Activated T-cell treated with anti-CD3 and anti-CD28 coated beads, Interleukin-2, amount 50 U/mL, for 4 hours (primary cell): ENCODE measurements around the gene GPR31. TPM values are rescaled to one million over a fixed set of nuclear protein-coding genes. Genes with fewer than 3 reads are reported as not detected.
A peak's percentile ranks its signal among the peaks of the same experiment; 100 is the strongest.

Experiments used
- ATAC-seq, 2 donors: fragments of 200-7000 bp; cut with Tn5 transposase; one replicate each; pipeline ENCODE4 v1.10.0; 2021
- DNase-seq: peaks from one replicate; pipeline ENCODE4 v3.0.0-alpha.2; 2020
- H3K27me3 Mint-ChIP-seq: one replicate; pipeline ENCODE4 v1.8.0; 2021; ENCODE audit warnings: low read depth, mixed read lengths
- H3K36me3 Mint-ChIP-seq: one replicate; pipeline ENCODE4 v1.8.0; 2022; ENCODE audit warnings: mixed read lengths; ENCODE audit not compliant: insufficient read depth
- H3K4me1 Mint-ChIP-seq: one replicate; pipeline ENCODE4 v1.8.0; 2021; ENCODE audit warnings: low read depth, mixed read lengths
- H3K4me3 Mint-ChIP-seq: one replicate; pipeline ENCODE4 v1.8.0; 2021; ENCODE audit warnings: mild to moderate bottlenecking, moderate library complexity, mixed read lengths
- H3K9me3 Mint-ChIP-seq: one replicate; pipeline ENCODE4 v1.8.0; 2021; ENCODE audit warnings: mixed read lengths
- total RNA-seq, 3 donors: library from RNA; stranded (reverse); gene quantifications; one replicate each; pipeline ENCODE4 v1.2.1, GENCODE V29; 2021

Gene GPR31
- total RNA-seq, 3 donors from 2014 or later, result not detected

- no peaks in the 10 kb centered on the region for H3K27me3 Mint-ChIP-seq
- H3K4me3 Mint-ChIP-seq, result peak overlapping the region; percentile 83
- DNase-seq, result no peak
- no peaks in the 10 kb centered on the region for H3K9me3 Mint-ChIP-seq
- no peaks in the 10 kb centered on the region for H3K36me3 Mint-ChIP-seq
- ATAC-seq, result no peak
- peaks cover 69% of the 10 kb centered on the region for H3K4me1 Mint-ChIP-seq
Measured at GRCh38 chr6:167112421-167112820, 45.4 kb downstream of the GPR31 start.

GRCh38 chr6:167111597-167111996 is 46.2 kb downstream of the GPR31 start:
- Mint-ChIP-seq H3K27me3 (no peaks in the 10 kb centered on the region), H3K36me3 (no peaks in the 10 kb centered on the region), H3K9me3 (no peaks in the 10 kb centered on the region), H3K4me3 (peak overlapping the region; percentile 83), H3K4me1 (peaks cover 69% of the 10 kb centered on the region)
- ATAC-seq (no peak), DNase-seq (no peak)

GRCh38 chr6:167109651-167110050 is 48.1 kb downstream of the GPR31 start:
- DNase-seq, result no peak
- Mint-ChIP-seq H3K4me3 (no peak overlapping the region), H3K4me1 (peaks cover 54% of the 10 kb centered on the region), H3K27me3 (no peaks in the 10 kb centered on the region), H3K36me3 (no peaks in the 10 kb centered on the region), H3K9me3 (no peaks in the 10 kb centered on the region)
- no peak for ATAC-seq

GRCh38 chr6:167108278-167108677 is 49.5 kb downstream of the GPR31 start:
- H3K36me3 Mint-ChIP-seq, result no peaks in the 10 kb centered on the region

GRCh38 chr6:167107787-167108186 is 50.0 kb downstream of the GPR31 start:
- peaks cover 51% of the 10 kb centered on the region for H3K4me1 Mint-ChIP-seq
- ATAC-seq, result peak; percentile 33 to 46
- H3K36me3 Mint-ChIP-seq, result no peaks in the 10 kb centered on the region
- H3K9me3 Mint-ChIP-seq, result no peaks in the 10 kb centered on the region
- DNase-seq, result no peak
- no peaks in the 10 kb centered on the region for H3K27me3 Mint-ChIP-seq
- H3K4me3 Mint-ChIP-seq, result no peak overlapping the region

More at GRCh38 chr6:167108278-167108677, 49.5 kb downstream of the GPR31 start:
- DNase-seq, result no peak
- no peaks in the 10 kb centered on the region for H3K9me3 Mint-ChIP-seq
- peaks cover 51% of the 10 kb centered on the region for H3K4me1 Mint-ChIP-seq
- H3K27me3 Mint-ChIP-seq, result no peaks in the 10 kb centered on the region
- ATAC-seq, result no peak
- no peak overlapping the region for H3K4me3 Mint-ChIP-seq

GRCh38 chr6:167106406-167106805 is 51.4 kb downstream of the GPR31 start:
- no peak overlapping the region for H3K4me3 Mint-ChIP-seq
- no peaks in the 10 kb centered on the region for H3K36me3 Mint-ChIP-seq
- H3K27me3 Mint-ChIP-seq, result no peaks in the 10 kb centered on the region
- DNase-seq (no peak), ATAC-seq (no peak)
- H3K4me1 Mint-ChIP-seq, result peaks cover 40% of the 10 kb centered on the region
- no peaks in the 10 kb centered on the region for H3K9me3 Mint-ChIP-seq

Other genes with a start within 250 kb of the GPR31 start
- gene RNASET2, start 201.4 kb downstream of the GPR31 start, total RNA-seq, result 10 to 100 TPM; 43.7 to 67.3 (median 49.4) TPM
- 10 to 100 TPM; 19.5 to 20.2 (median 19.5) TPM for gene CEP43, start 158.6 kb downstream of the GPR31 start, total RNA-seq
- gene CCR6, start 34.9 kb downstream of the GPR31 start, total RNA-seq, result 1 to 10 TPM; 1.7 to 8.8 (median 5.1) TPM
- gene UNC93A, start 133.3 kb upstream of the GPR31 start, total RNA-seq, result not detected
- gene TTLL2, start 167.1 kb upstream of the GPR31 start, total RNA-seq, result not detected